Activated CD4-positive, alpha-beta T cell treated with anti-CD3 and anti-CD28 coated beads, Interleukin-2, amount 50 U/mL, for 1 hour (primary cell): ENCODE measurements around the gene ZNF383.
"Not testable (repeated sequence)": the region's sequence is repeated elsewhere in the genome, so short reads cannot be mapped to it uniquely, and the experiment has no call there.

Experiments
- DNase-seq: peaks from one replicate; pipeline ENCODE4 v3.0.0-alpha.2; 2020

ZNF383 gene

GRCh38 chr19:37294246-37294645 lies 76.2 kb downstream of the ZNF383 start:
- not testable (repeated sequence) for DNase-seq
